GM19452 (cell line): ENCODE measurements around the gene SLC1A4.
"Not testable (repeated sequence)": the region's sequence is repeated elsewhere in the genome, so short reads cannot be mapped to it uniquely, and the experiment has no call there.

ENCODE experiments used
- ATAC-seq: cut with Tn5 transposase; IDR thresholded peaks from one replicate; pipeline ENCODE4 v1.9.1; 2021; ENCODE audit not compliant: unreplicated experiment

Gene SLC1A4

GRCh38 chr2:64990876-64991275 is 1.7 kb downstream of the SLC1A4 start:
- no peak for ATAC-seq

GRCh38 chr2:64992218-64992617 is 3.0 kb downstream of the SLC1A4 start:
- ATAC-seq = no peak

- ATAC-seq = no peak
Observed at GRCh38 chr2:64992990-64993389, 3.8 kb downstream of the SLC1A4 start.

- no peak for ATAC-seq
Observed at GRCh38 chr2:64995041-64995440, 5.8 kb downstream of the SLC1A4 start.

- ATAC-seq = no peak
Observed at GRCh38 chr2:64996871-64997307, 7.7 kb downstream of the SLC1A4 start.

GRCh38 chr2:64998658-64999061 is 9.5 kb downstream of the SLC1A4 start:
- no peak for ATAC-seq

- ATAC-seq = no peak
Observed at GRCh38 chr2:64999754-65000153, 10.6 kb downstream of the SLC1A4 start.

- no peak for ATAC-seq
Observed at GRCh38 chr2:65000644-65001043, 11.4 kb downstream of the SLC1A4 start.

- no peak for ATAC-seq
Observed at GRCh38 chr2:65003037-65003436, 13.8 kb downstream of the SLC1A4 start.

- not testable (repeated sequence) for ATAC-seq
Observed at GRCh38 chr2:65004232-65004631, 15.0 kb downstream of the SLC1A4 start.

- ATAC-seq = no peak
Observed at GRCh38 chr2:65013776-65014175, 24.6 kb downstream of the SLC1A4 start.

- no peak for ATAC-seq
Observed at GRCh38 chr2:65015731-65016130, 26.5 kb downstream of the SLC1A4 start.

GRCh38 chr2:65016789-65017188 is 27.6 kb downstream of the SLC1A4 start:
- no peak for ATAC-seq

- ATAC-seq = no peak
Observed at GRCh38 chr2:65017335-65017734, 28.1 kb downstream of the SLC1A4 start.

- ATAC-seq = no peak
Observed at GRCh38 chr2:65018141-65018582, 29.0 kb downstream of the SLC1A4 start.

GRCh38 chr2:65019010-65019409 is 29.8 kb downstream of the SLC1A4 start:
- ATAC-seq = no peak

GRCh38 chr2:65019675-65020195 is 30.5 kb downstream of the SLC1A4 start:
- ATAC-seq = no peak

GRCh38 chr2:65020251-65020650 is 31.1 kb downstream of the SLC1A4 start:
- ATAC-seq = not testable (repeated sequence)

GRCh38 chr2:65020943-65021528 is 31.8 kb downstream of the SLC1A4 start:
- no peak for ATAC-seq

- no peak for ATAC-seq
Observed at GRCh38 chr2:65021709-65022108, 32.5 kb downstream of the SLC1A4 start.

GRCh38 chr2:65022189-65022588 is 33.0 kb downstream of the SLC1A4 start:
- ATAC-seq = no peak

- ATAC-seq = no peak
Observed at GRCh38 chr2:65023742-65024141, 34.5 kb downstream of the SLC1A4 start.
